HepG2 (cell line): ENCODE data around the gene PLSCR2. TPM values are rescaled to one million over a fixed set of nuclear protein-coding genes. Genes with fewer than 3 reads are reported as not detected.

Experiments
- ATAC-seq: fragments of 200-7000 bp; cut with Tn5 transposase; 3 replicates; pipeline ENCODE4 v1.9.1; 2020; ENCODE audit warnings: mild to moderate bottlenecking, moderate library complexity
- BruUV-seq: library from RNA; stranded (reverse); fragments of 400-500 nt; replicated peaks from 2 replicates; lab custom pipeline; 2021; lab: Mats Ljungman, UMichigan
- CTCF ChIA-PET: fragments of 300-600 bp; formaldehyde crosslinking; extraction: SDS; loops from one replicate; lab custom pipeline; 2021; ENCODE audit warnings: low total read pairs, inconsistent platforms, low intra/inter-chr PET ratio; lab: Yijun Ruan, JAX
- POLR2A ChIA-PET: fragments of 350-600 bp; sonication (Branson Sonifier 250); formaldehyde crosslinking; loops from one replicate; lab custom pipeline; 2020; ENCODE audit warnings: antibody characterized with exemption, inconsistent platforms; lab: Yijun Ruan, JAX
- DNase-seq: peaks from one replicate; pipeline ENCODE4 v3.0.0-alpha.2; 2015; ENCODE audit warnings: low spot score
- FAIRE-seq: peaks from 3 replicates; lab custom pipeline; 2011; peaks lifted over from hg19 to GRCh38; lab: Jason Lieb, UNC
- H2AFZ ChIP-seq: one replicate; pipeline ENCODE4 v1.6.1; 2011; ENCODE audit warnings: low read length, inconsistent platforms
- H3K27ac ChIP-seq: fragments of 300-600 bp; 3 replicates; pipeline ENCODE4 v1.8.0; 2011; ENCODE audit warnings: mixed run types, mild to moderate bottlenecking, mixed read lengths, low read length, inconsistent platforms; ENCODE audit not compliant: insufficient read depth; ENCODE audit errors: extremely low read length
- H3K27me3 ChIP-seq, 2 experiments: fragments of 200-600 bp in 1 of 2; 2 replicates in 1 of 2; 3 replicates in 1 of 2; pipeline versions ENCODE4 v1.6.0 to v1.8.0; 2011; ENCODE audit warnings: low read length in 2 of 2, mild to moderate bottlenecking in 2 of 2, moderate library complexity in 2 of 2, inconsistent platforms in 1 of 2; ENCODE audit not compliant: insufficient read depth in 2 of 2, control insufficient read depth in 1 of 2
- H3K36me3 ChIP-seq, 2 experiments: fragments of 200-600 bp in 1 of 2; replicated peaks in 1 of 2; 2 replicates in 1 of 2; 3 replicates in 1 of 2; pipeline versions ENCODE4 v1.5.1 to v1.8.0; 2011; ENCODE audit warnings: low read length in 2 of 2, inconsistent platforms in 1 of 2; ENCODE audit not compliant: insufficient read depth in 2 of 2, control insufficient read depth in 1 of 2
- H3K4me1 ChIP-seq: 2 replicates; pipeline ENCODE4 v1.5.1; 2012; ENCODE audit warnings: low read length, inconsistent platforms; ENCODE audit not compliant: insufficient read depth
- H3K4me2 ChIP-seq: 2 replicates; pipeline ENCODE4 v1.6.0; 2011; ENCODE audit warnings: low read depth, low read length, inconsistent platforms
- H3K4me3 ChIP-seq, 3 experiments: fragments of 200-600 bp in 1 of 3; sonication (generic), shearing (Covaris generic) in 1 of 3; replicated peaks in 1 of 3; 2 replicates each; pipeline ENCODE4 v1.5.1; 2011 to 2016; ENCODE audit warnings: low read length in 3 of 3, inconsistent platforms in 2 of 3, low read depth in 2 of 3, mild to moderate bottlenecking in 2 of 3, control low read depth in 1 of 3, mixed read lengths in 1 of 3; ENCODE audit not compliant: insufficient read depth in 1 of 3
- H3K79me2 ChIP-seq: one replicate; pipeline ENCODE4 v1.6.1; 2011; ENCODE audit warnings: low read length, inconsistent platforms; ENCODE audit not compliant: insufficient read depth
- H3K9ac ChIP-seq: 2 replicates; pipeline ENCODE4 v1.6.0; 2011; ENCODE audit warnings: mild to moderate bottlenecking, low read depth, low read length, inconsistent platforms; ENCODE audit not compliant: insufficient read depth
- H3K9me3 ChIP-seq: 2 replicates; pipeline ENCODE4 v1.5.1; 2012; ENCODE audit warnings: mild to moderate bottlenecking, low read length
- H4K20me1 ChIP-seq: 2 replicates; pipeline ENCODE4 v1.6.0; 2011; ENCODE audit warnings: inconsistent platforms, mild to moderate bottlenecking, low read length, moderate library complexity; ENCODE audit not compliant: insufficient read depth
- AKAP8 ChIP-seq: sonication (generic); formaldehyde crosslinking; IDR thresholded peaks from 2 replicates; pipeline ENCODE4 v1.5.1; 2020; ENCODE audit warnings: mild to moderate bottlenecking, missing genetic modification reagents
- ATF7 ChIP-seq, 2 experiments: fragments of 450-650 bp in 1 of 2; sonication (generic) in 1 of 2; formaldehyde crosslinking in 1 of 2; IDR thresholded peaks; 2 replicates each; pipeline versions ENCODE4 v1.4.0 to v1.6.1; 2016 to 2020; ENCODE audit warnings: antibody characterized with exemption in 1 of 2, mild to moderate bottlenecking in 1 of 2, missing genetic modification reagents in 1 of 2
- GRHL1 ChIP-seq: sonication (generic); formaldehyde crosslinking; conservative IDR thresholded peaks from 2 replicates; pipeline ENCODE4 v1.8.0; 2022; ENCODE audit warnings: missing genetic modification reagents
- KMT2A ChIP-seq: sonication (generic); formaldehyde crosslinking; IDR thresholded peaks from 2 replicates; pipeline ENCODE4 v1.4.0; 2020; ENCODE audit warnings: missing genetic modification reagents
- KMT2B ChIP-seq: IDR thresholded peaks from 2 replicates; pipeline ENCODE4 v1.6.1; 2016; ENCODE audit warnings: missing genetic modification reagents, missing compliant biosample characterization
- MAZ ChIP-seq, 2 experiments: sonication (generic) in 1 of 2; formaldehyde crosslinking in 1 of 2; IDR thresholded peaks; 2 replicates each; pipeline versions ENCODE4 v1.5.0 to v1.6.1; 2012 to 2020; ENCODE audit warnings: low read depth in 2 of 2, mild to moderate bottlenecking in 2 of 2, borderline replicate concordance in 1 of 2, improper control_type of control experiment in 1 of 2, low read length in 1 of 2, missing genetic modification reagents in 1 of 2, moderate library complexity in 1 of 2
- MEIS2 ChIP-seq: sonication (generic); formaldehyde crosslinking; IDR thresholded peaks from 2 replicates; pipeline ENCODE4 v1.9.0; 2021; ENCODE audit warnings: mild to moderate bottlenecking, missing genetic modification reagents
- NFE2 ChIP-seq: sonication (generic); formaldehyde crosslinking; IDR thresholded peaks from 2 replicates; pipeline ENCODE4 v1.4.0; 2020; ENCODE audit warnings: missing genetic modification reagents
- PHF5A ChIP-seq: IDR thresholded peaks from one replicate; pipeline ENCODE4 v1.6.1; 2018; ENCODE audit warnings: low read depth, missing genetic modification reagents; ENCODE audit not compliant: unreplicated experiment
- RNF2 ChIP-seq: fragments of 450-650 bp; conservative IDR thresholded peaks from 2 replicates; pipeline ENCODE4 v1.6.1; 2016; ENCODE audit warnings: low read depth
- SCMH1 ChIP-seq: sonication (generic); formaldehyde crosslinking; IDR thresholded peaks from 2 replicates; pipeline ENCODE4 v1.9.0; 2021; ENCODE audit warnings: missing genetic modification reagents, mild to moderate bottlenecking, borderline replicate concordance
- STAT6 ChIP-seq: sonication (generic); formaldehyde crosslinking; IDR thresholded peaks from 2 replicates; pipeline ENCODE4 v1.4.0; 2020; ENCODE audit warnings: missing genetic modification reagents, mild to moderate bottlenecking, borderline replicate concordance
- ZFP1 ChIP-seq: IDR thresholded peaks from 2 replicates; pipeline ENCODE4 v1.6.1; 2016
- ZNF598 ChIP-seq: sonication (generic); formaldehyde crosslinking; IDR thresholded peaks from 2 replicates; pipeline ENCODE4 v1.5.1; 2020; ENCODE audit warnings: mild to moderate bottlenecking, missing genetic modification reagents, borderline replicate concordance
- ZSCAN21 ChIP-seq: sonication (generic); formaldehyde crosslinking; IDR thresholded peaks from 2 replicates; pipeline ENCODE4 v1.8.0; 2022; ENCODE audit warnings: mild to moderate bottlenecking, missing genetic modification reagents, moderate library complexity, borderline replicate concordance
- WGBS: methylation state at CpG from one replicate; pipeline ENCODE4 v1.1.6; 2017; ENCODE audit warnings: low lambda C conversion rate; 5-methylcytosine and 5-hydroxymethylcytosine counted together
- in situ Hi-C: cut with HindIII; loops from 2 replicates; pipeline ENCODE4 v1.10.0; 2017; ENCODE audit warnings: low pct_unique_long_range_greater_than_20kb; ENCODE audit not compliant: extremely low pct_ligation_motif_present
- intact Hi-C: fragments of 100-400 bp; cut with micrococcal nuclease; formaldehyde crosslinking; loops from one replicate; pipeline ENCODE4 v1.10.0; 2022; ENCODE audit not compliant: unreplicated experiment
- polyA plus RNA-seq, 8 experiments: library from polyadenylated mRNA; depleted of rRNA in 3 of 8; stranded (reverse) in 7 of 8; unstranded in 1 of 8; fragments of >200 nt; fragmentation: Illumina TruSeq in 4 of 8; extraction: Trizol in 4 of 8; gene quantifications; 2 replicates each; pipeline versions ENCODE4 v1.2.1 to v1.2.3, GENCODE V29; 2011 to 2016; ENCODE audit warnings: low read depth in 4 of 8, missing spikeins in 1 of 8, mixed read lengths in 1 of 8; ENCODE audit not compliant: insufficient read depth in 1 of 8
- total RNA-seq, 5 experiments: library from RNA; depleted of rRNA; stranded (reverse); fragments of >200 nt; fragmentation: Illumina TruSeq; extraction: Trizol; gene quantifications; 2 replicates each; pipeline ENCODE4 v1.2.3, GENCODE V29; 2016; ENCODE audit warnings: low read depth in 1 of 5

Gene PLSCR2
- total and polyA plus RNA-seq, 2 of the 13 experiments (the other 11 are each of a cell fraction or from before 2014, with no cell fraction given): not detected

GRCh38 chr3:146404436-146404835 lies 64.9 kb downstream of the PLSCR2 start:
- intact Hi-C loops (no loop called here), in situ Hi-C loops (no loop called here)
- BruUV-seq: no TSS peak
- H3K36me3 ChIP-seq: no peaks in the 10 kb centered on the region
- peaks cover 0 to 6% of the 10 kb centered on the region in 2 experiments; a peak in 1 of 5 replicates for H3K27me3 ChIP-seq
- no peaks in the 10 kb centered on the region for H3K9me3 ChIP-seq
- no peak overlapping the region for H2AFZ ChIP-seq
- no peak overlapping the region for H3K27ac ChIP-seq
- ChIA-PET CTCF (no interaction called here), POLR2A (no interaction called here)
- H3K79me2 ChIP-seq: no peaks in the 10 kb centered on the region
- FAIRE-seq: no peak
- H3K4me1 ChIP-seq: no peaks in the 10 kb centered on the region
- H3K9ac ChIP-seq: no peak overlapping the region
- no peak overlapping the region for H3K4me2 ChIP-seq
- no peak for TF ChIP-seq AKAP8 (CRISPR knock-in tag)
- no peak for TF ChIP-seq KMT2B (CRISPR knock-in tag)
- no peak for TF ChIP-seq MAZ (IDR thresholded peaks at IDR 0.05; ENCODE audit: borderline replicate concordance, low read depth, low read length)
- TF ChIP-seq MAZ (CRISPR knock-in tag; IDR thresholded peaks at IDR 0.05; ENCODE audit: low read depth): no peak
- TF ChIP-seq ZNF598 (CRISPR knock-in tag): no peak
- TF ChIP-seq ZSCAN21 (CRISPR knock-in tag): no peak
- TF ChIP-seq ATF7 (IDR thresholded peaks at IDR 0.05): no peak
- TF ChIP-seq ATF7 (CRISPR knock-in tag; IDR thresholded peaks at IDR 0.05): no peak
- no peak for TF ChIP-seq RNF2
- no peak for TF ChIP-seq KMT2A (CRISPR knock-in tag)
- no peak for DNase-seq
- H3K4me3 ChIP-seq: no peak overlapping the region
- no peaks in the 10 kb centered on the region for H4K20me1 ChIP-seq
- ATAC-seq: no peak

- Histone ChIP-seq H3K4me3 (no peak overlapping the region), H4K20me1 (no peaks in the 10 kb centered on the region), H3K27ac (no peak overlapping the region)
- 3% methylated on average over 3 of the region's 3 CpGs for WGBS
- no peak for TF ChIP-seq STAT6 (CRISPR knock-in tag)
- TF ChIP-seq SCMH1 (CRISPR knock-in tag): no peak
- TF ChIP-seq NFE2: no peak
- TF ChIP-seq GRHL1 (CRISPR knock-in tag): no peak
- TF ChIP-seq PHF5A (CRISPR knock-in tag): no peak
- TF ChIP-seq ZFP1: no peak
- no peak for TF ChIP-seq MEIS2 (CRISPR knock-in tag)
- TF ChIP-seq, all 625 proteins: peak for 0
- FAIRE-seq: no peak
- ChIA-PET POLR2A (no interaction called here), CTCF (no interaction called here)
- H2AFZ ChIP-seq: no peak overlapping the region
- H3K27me3 ChIP-seq: 0 out of 5 replicates have a peak, but pooled peaks cover 0 to 6% of the 10 kb centered on the region in 2 experiments
- no peaks in the 10 kb centered on the region for H3K4me1 ChIP-seq
- no peak overlapping the region for H3K4me2 ChIP-seq
- no peak overlapping the region for H3K9ac ChIP-seq
- ATAC-seq: no peak
- in situ Hi-C loops: no loop called here
- no TSS peak for BruUV-seq
- no peaks in the 10 kb centered on the region for H3K79me2 ChIP-seq
- intact Hi-C loops: no loop called here
- no peaks in the 10 kb centered on the region for H3K9me3 ChIP-seq
- no peak for DNase-seq
- H3K36me3 ChIP-seq: no peaks in the 10 kb centered on the region
Observed at GRCh38 chr3:146403792-146404191, 65.6 kb downstream of the PLSCR2 start.
